Stimulated activated CD4-positive, alpha-beta T cell treated with anti-CD3 and anti-CD28 coated beads, Interleukin-1b, Interleukin-23, amount 100 ng/mL, for 4 hours (primary cell): ENCODE measurements around the gene MT3.
"Not testable (repeated sequence)": the region's sequence is repeated elsewhere in the genome, so short reads cannot be mapped to it uniquely, and the experiment has no call there.

Source experiments
- DNase-seq, 2 donors: peaks; one replicate each; pipeline ENCODE4 v3.0.0-alpha.2; 2020; ENCODE audit warnings: low read depth in 2 of 2

The MT3 gene

DNA sequence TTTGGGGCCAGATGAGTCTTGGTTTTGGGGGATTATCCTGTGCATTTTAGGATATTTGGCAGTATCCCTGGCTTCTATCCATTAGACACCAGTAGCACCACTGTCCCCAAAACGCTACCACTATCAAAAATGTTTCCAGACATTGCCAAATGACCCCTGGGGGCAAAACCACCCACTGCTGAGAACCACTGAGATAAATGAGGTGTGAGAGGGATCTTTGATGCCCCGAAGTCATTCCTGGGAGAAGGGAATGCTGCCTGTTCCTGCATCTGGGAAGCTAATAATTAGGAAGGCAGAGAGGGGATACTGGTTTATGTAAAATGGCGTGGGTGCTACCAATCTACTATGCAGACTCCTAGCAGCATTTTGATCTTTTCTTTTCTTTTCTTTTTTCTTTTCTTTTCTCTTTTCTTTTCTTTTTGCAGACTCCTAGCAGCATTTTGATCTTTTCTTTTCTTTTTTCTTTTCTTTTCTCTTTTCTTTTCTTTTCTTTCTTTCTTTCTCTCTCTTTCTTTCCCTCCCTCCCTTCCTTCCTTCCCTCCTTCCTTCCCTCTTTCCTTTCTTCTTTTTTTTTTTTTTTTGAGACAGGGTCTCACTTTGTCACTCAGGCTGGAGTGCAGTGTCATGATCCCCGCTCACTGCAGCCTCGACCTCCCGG lies 8.8 kb upstream of the MT3 start:
- DNase-seq: no peak

- not testable (repeated sequence) for DNase-seq
These were observed 6.4 kb upstream of the MT3 start for GRCh38 chr16:56582911-56583310.

DNA sequence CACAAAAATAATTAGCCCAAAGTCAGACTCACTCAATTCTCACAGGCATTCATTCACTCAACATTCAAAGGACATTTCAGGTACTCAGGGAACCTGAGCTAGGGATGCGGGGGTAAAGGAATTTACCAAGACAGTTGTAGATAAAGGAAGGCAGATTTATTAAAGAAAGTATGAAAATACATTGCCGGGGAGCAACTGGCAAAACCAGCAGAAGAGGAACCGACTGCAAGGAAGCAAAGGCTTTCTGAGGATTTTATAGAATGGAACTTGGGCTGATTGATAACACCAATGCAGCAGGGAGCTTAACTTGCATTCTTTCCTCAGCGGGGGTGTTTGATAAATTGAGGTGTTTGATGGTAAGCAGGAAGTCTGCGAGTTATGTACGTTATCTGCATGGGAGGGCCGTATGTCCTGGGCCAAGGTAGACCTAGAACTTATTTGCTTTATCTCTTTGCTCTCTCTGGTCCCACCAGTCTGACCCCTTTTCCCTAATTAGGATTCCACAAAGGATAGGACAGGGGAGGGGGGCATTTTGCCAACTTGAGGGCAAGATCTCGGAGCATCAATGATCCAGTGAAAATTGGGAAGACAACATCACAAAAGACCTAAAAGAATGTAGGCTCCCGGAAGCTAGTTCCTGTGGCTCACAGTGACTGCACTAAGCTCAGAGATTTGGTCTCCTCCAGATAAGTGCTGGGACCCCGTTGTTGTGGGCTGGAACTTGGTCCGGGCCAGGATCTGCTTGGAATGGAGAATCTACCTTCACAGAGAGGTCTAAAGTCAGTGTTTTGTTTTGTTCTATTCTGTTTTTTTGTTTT lies 5.8 kb upstream of the MT3 start:
- no peak for DNase-seq

GRCh38 chr16:56584276-56584675 lies 5.1 kb upstream of the MT3 start:
- DNase-seq: no peak

GRCh38 chr16:56588781-56589140 lies 567 bp upstream of the MT3 start:
- DNase-seq: no peak

DNA sequence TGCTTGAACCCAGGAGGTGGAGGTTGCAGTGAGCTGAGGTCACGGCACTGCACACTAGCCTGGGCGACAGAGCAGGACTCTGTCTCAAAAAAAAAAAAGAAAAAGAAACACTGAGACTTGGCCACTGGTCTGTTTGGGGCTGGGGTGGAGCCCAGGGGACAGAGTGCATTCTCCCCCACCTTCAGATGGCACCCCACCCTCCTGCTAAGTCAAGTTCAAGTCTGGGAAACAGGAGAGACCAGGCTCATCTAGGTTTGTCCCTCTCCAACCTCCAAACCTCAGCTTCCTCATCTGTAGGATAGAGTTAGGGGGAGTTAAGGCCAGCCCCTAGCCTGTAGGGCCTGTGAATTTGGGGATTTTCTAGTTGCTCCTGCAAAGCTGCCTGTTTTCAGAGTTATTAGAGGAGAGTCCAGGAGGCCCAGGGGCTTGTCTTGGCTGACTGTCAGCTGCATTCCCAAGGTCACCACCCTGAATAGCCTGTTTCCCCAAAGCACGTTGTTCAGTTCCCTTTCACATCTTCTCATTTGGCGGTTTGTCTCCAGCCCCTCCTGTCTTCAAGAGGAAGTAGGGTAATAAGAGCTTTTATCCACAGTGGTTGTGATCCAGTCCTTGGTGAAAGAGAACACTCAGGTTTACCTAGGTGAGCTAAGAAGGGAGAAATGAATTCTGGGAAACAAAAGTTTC lies 2.2 kb downstream of the MT3 start:
- no peak for DNase-seq

- no peak for DNase-seq
These were observed 4.4 kb downstream of the MT3 start for GRCh38 chr16:56593573-56594291.

- DNase-seq: no peak
These were observed 4.9 kb downstream of the MT3 start for GRCh38 chr16:56594292-56594619.

GRCh38 chr16:56600398-56600999 lies 11.2 kb downstream of the MT3 start:
- no peak for DNase-seq

GRCh38 chr16:56601325-56601724 lies 12.0 kb downstream of the MT3 start:
- no peak for DNase-seq

- DNase-seq: no peak
These were observed 14.3 kb downstream of the MT3 start for GRCh38 chr16:56603589-56603988.

GRCh38 chr16:56604966-56605365 lies 15.6 kb downstream of the MT3 start:
- no peak for DNase-seq

DNA sequence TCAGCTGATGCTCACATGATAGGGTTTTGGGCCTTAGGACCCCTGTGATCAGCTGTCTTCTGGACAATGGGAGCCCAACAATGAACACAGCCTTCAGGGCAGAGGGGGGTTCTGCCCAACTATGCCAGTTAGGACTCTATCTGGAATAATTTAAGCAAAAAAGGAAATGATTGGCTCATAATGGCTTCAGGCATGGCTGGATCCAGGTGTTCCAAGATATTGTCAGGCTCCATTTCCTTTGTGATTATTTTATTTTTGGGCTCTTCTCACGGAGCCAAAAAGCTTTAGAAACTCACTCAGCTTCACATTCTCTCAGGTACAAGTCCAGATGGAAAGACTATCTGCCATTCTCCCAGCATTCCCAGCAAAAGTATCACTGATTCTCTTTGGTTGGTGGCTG lies 16.1 kb downstream of the MT3 start:
- no peak for DNase-seq

- DNase-seq: no peak
These were observed 16.7 kb downstream of the MT3 start for GRCh38 chr16:56606071-56606475.

GRCh38 chr16:56606476-56607108 lies 17.3 kb downstream of the MT3 start:
- DNase-seq: no peak

- no peak for DNase-seq
These were observed 17.8 kb downstream of the MT3 start for GRCh38 chr16:56607109-56607618.

DNA sequence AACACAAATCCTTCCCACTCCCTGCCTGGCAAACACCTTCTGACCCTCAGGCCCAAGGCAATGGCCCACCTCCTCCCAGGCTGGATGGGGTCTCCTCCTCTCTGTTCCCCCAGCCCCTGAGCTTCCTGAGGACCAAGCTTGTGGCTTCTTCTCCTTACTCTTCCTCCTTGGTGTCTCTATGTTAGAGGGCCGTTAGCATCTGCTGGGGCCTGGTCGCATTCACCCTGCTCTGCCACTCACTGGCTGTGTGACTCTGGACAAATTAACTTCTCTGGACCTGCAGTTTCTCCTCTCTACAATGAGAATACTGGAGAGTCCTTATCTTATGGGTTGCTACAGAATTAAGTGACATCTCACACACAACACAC lies 18.3 kb downstream of the MT3 start:
- no peak for DNase-seq

- peak; percentile 71 to 85 for DNase-seq
These were observed 18.9 kb downstream of the MT3 start, which contains the start of gene MT2A for GRCh38 chr16:56608043-56608875. Gene MT2A (plus strand): TSS chr16:56608584. CDS start chr16:56608656, 72 bp downstream.

DNA sequence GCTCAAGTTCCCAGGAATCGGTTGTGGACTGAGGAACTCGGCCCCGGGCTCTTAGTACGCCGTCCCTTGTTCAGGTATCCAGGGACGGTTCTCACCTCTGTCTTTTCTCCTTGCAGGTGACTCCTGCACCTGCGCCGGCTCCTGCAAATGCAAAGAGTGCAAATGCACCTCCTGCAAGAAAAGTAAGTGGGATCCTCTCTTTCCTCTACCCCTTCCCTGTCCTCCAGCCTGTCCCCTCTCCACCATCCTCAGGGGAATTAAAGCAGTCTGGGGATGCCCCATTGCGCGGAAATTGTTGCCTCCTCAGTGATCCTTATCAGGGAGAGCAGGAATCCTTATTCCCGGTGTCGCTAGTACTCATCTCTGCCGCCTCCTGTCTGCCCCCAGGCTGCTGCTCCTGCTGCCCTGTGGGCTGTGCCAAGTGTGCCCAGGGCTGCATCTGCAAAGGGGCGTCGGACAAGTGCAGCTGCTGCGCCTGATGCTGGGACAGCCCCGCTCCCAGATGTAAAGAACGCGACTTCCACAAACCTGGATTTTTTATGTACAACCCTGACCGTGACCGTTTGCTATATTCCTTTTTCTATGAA lies 19.6 kb downstream of the MT3 start:
- DNase-seq: no peak

GRCh38 chr16:56609463-56609921 lies 20.2 kb downstream of the MT3 start:
- DNase-seq: peak in 1 of 2 donors; percentile 71
